ENCODE data around the gene BEND6. TPM values are rescaled to one million over a fixed set of nuclear protein-coding genes. Genes with fewer than 3 reads are reported as not detected.
"Not testable (repeated sequence)": the region's sequence is repeated elsewhere in the genome, so short reads cannot be mapped to it uniquely, and the experiment has no call there.

Gene BEND6
- total RNA-seq, 1 experiment from 2014 or later, result 18.9 TPM

DNA sequence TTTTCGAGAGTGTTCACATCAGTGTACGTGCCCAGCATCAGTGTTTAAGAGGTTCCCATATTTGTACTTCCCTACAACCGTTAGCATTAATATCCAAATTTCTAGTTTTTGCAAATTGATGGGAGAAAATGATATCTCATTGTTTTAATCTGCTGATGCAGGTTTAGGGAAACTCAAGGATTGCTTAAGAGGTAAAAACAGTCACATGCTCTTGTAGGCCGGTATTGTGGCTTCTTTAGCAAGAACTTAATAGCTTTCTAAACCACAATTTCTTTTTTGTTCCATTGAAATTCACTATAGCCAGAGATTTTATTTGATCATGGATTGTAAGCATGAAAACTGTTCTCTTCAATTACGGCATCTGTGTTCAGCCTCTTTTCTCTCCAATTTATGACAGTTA is 29.5 kb downstream of the BEND6 start:
- DNase-seq (ENCODE audit: low spot score), result peak; percentile 77

DNA sequence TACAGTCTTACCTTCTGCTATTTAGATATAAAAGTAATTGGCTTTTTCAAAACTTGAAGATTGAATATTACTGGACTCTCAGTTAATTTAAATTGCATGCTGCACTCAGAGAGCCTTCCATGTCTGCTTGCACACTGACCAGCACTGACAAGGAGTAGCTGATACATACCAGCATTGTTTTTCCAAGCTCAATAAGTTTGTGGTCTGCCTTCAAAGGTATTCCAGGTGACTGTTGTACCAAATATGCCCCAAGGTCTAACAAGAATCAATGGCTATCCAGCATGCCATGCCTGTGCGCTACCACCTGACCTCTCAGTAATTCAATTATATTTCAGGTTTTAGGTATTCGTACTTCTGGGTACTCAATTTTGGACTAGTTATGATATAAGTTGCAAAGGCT is 30.0 kb downstream of the BEND6 start:
- no peak for DNase-seq (ENCODE audit: low spot score)

DNA sequence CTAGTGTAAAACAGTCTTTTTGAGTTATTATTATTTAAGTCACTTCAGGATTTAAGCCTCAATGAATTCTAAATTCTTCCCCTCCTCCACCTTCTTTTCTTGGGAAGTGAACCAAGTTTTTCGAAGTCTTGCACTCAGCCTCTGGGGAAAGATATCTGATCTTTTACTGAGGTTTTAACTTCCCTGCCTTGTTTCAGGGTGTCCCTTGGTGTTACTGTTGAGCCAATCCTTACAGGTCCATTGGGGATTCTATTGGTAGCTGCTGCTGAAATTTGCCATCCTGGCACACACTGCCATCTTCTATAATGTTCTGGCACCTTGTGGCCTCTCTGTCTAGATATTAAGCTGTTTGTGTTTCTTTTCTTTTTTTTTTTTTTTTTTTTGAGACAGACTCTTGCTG is 31.7 kb downstream of the BEND6 start:
- no peak for DNase-seq (ENCODE audit: low spot score)

DNA sequence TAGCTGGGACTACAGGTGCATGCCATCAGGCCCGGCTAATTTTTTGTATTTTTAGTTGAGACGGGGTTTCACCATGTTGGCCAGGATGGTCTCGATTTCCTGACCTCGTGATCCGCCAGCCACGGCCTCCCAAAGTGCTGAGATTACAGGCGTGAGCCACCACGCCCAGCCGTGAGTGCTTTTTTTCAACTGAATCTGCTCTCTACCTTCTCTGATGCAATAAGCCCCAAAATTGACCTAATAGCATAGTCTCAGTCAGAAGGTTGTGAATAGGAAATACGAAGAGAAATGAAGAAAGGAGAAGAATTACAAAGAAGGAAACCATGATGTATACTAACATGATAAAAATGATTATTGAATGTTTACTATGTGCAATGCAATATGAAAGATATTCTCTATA is 33.2 kb downstream of the BEND6 start:
- DNase-seq (ENCODE audit: low spot score), result no peak

DNA sequence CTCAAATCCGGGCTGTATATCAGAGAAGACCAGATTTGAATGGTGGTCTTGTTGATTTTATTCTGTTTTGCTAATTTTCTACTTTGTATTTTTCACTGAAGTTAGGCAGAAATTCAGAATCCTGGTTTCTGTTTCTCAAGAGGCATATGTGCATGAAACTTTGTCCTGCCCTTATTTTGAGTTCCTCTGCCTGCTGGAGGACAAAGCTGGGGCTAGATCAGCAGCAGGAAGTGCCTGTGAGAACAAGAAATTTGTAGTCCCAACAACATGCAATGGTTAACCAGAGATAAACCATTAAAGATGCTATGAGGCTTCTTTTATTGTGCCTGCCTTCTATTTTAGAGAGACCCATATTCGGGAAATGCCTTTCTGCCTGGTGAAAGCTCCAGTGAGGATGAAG is 37.1 kb downstream of the BEND6 start:
- no peak for DNase-seq (ENCODE audit: low spot score)

DNA sequence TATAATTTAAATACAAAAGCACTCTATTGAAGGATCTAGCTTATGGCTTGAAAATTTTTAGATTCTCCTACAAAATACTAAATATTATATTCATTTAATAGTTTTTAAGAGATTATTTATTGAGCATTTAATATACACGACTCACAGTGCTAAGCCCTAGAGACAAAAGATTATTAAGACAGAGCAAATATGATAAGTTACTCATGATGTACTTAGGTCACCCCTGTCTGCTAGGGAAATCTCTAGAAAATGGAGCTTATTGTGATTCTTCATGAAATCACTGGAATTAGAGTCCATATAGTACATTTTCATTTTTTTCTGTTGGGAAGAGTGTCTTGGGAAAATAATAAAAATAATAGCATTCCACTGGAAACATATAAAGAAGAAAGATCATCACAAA is 37.8 kb downstream of the BEND6 start:
- DNase-seq (ENCODE audit: low spot score), result no peak

DNA sequence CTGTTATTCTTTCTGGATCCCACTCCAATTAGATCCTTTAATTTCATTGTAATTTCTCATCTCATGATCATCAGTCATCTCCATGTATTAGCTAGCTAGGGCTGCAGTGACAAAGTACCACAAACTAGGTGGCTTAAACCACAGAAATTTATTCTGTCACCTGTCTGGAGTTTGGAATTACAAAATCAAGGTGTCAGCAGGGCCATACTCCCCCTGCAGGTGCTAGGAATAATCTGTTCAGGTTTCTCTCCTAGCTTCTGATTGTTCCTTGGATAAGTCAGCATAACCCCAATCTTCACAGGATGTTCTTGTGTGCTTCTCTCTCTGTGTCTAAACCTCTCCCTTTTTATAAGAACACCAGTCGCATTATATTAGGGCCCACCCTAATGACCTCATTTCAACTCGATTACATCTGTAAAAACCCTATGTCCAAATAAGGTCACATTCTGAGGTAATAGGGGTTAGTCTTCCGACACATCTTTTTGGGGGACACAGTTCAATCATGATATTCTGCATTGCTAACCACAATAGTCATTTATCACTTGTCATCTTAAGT is 40.5 kb downstream of the BEND6 start:
- no peak for DNase-seq (ENCODE audit: low spot score)

DNA sequence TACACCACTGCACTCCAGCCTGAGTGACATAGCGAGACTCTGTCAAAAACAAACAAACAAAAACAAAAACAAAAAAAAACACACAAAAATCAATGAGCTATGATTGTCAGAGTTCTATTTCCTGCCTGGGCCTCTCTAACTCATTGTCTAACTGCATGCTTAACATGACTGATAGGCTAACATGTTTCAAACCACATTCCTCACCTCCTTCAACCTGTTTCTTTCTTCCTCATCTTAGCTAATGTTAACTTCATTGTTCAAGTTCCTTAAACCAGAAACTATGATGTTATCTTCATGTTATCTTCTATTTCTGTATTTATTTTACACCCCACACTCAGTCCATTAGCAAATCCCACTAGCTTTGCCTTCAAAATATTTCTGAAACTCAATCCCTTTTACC is 41.5 kb downstream of the BEND6 start:
- DNase-seq (ENCODE audit: low spot score), result no peak

DNA sequence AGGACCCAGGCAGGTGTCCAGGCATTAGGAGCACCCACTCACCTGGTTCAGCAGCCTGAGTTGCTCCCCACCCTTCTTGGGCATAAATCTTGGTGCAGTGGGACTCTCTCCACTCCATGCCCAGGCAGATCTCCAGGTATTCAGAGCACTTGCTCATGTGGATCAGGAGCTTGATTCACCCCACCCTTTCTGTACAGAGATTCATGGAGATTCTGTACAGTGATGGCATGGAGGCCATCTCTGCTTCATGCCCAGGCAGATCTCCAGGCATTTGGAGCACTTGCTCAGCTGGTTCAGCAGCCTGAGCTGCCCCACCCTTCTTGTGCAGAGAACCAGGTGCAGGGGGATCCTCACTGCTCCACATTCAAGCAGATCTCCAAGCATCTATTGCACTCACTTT is 44.1 kb downstream of the BEND6 start:
- no peak for DNase-seq (ENCODE audit: low spot score)

DNA sequence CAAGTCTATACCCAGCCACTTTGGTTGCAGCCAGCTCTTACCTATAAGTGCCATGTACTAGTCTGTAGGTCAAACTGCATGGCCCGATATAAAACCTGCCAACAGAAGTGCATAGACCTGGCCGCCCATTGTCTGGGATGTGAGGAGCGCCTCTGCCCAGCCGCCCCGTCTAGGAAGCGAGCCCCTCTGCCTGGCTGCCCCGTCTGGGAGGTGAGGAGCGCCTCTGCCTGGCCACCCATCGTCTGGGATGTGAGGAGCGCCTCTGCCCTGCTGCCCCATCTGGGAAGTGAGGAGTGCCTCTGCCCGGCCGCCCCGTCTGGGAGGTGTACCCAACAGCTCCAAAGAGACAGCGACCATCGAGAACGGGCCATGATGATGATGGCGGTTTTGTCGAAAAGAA is 44.8 kb downstream of the BEND6 start:
- DNase-seq (ENCODE audit: low spot score), result not testable (repeated sequence)

DNA sequence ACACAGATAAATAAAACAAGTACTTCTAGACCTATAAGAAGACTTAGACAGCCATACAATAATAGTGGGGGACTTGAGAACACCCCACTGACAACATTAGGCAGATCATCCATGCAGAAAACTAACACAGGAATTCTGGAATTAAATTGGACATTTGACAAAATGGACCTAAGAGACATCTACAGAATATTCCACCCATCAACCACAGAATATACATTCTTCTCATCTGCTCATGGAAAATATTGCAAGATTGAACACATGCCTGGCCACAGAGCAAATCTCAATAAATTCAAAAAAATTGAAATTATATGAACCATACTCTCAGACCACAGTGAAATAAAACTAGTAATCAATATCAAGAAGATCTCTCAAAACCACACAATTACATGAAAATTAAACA is 47.3 kb downstream of the BEND6 start:
- DNase-seq (ENCODE audit: low spot score), result no peak

DNA sequence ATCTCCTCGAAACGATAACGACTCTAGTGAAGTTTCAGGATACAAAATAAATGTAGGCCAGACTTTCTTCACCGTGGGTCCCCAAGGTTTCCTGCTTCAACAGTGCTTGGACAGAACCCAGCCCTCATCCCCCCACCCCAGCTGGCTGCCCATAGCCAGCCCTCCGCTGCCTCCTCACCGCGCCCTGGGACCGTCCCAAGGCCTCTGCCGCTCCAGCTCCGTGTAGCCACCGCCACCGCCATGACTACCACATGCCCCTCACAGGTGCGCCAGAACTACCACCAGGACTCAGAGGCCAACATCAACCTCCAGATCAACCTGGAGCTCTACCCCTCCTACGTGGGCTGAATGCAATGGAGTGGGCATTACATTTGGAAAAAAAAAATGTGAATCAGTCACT is 49.4 kb downstream of the BEND6 start:
- no peak for DNase-seq (ENCODE audit: low spot score)

DNA sequence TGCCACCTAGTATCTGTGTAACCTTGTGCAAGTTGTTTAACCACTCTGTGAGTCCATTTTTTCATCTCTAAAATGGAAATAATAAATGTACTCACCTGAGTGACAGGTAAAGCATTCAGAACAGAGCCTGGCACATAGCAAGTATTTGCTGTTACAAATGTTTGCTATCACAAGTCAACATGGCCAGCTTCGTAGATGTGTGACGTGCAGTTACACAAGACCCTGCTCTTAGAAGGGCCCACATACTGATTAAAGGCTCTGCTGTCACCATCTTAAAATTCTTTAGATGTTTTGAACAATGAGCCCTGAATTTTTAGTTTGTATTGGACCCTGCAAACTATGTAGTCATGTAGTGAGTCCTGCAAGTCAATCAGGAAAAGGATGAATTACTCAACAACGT is 51.2 kb downstream of the BEND6 start:
- no peak for DNase-seq (ENCODE audit: low spot score)

DNA sequence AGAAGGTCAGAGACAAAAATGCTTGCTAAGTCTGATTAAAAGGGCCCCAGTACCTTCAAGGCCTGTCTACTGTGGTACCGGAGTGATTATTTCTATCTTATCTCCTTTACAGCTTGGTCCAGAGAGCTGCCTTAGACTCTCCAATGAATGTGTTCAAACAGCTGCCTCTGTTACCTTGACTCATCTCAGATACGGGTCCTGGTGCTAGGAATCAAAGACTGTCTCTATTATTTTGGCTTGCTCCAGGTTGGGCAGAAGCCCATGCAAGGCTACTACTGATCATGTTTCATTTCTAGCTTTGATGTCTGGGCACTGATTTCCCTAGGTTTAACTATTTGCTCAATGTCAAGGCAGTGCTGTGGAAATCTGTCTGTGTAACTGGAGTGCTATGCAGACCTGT is 53.2 kb downstream of the BEND6 start:
- DNase-seq (ENCODE audit: low spot score), result not testable (repeated sequence)

DNA sequence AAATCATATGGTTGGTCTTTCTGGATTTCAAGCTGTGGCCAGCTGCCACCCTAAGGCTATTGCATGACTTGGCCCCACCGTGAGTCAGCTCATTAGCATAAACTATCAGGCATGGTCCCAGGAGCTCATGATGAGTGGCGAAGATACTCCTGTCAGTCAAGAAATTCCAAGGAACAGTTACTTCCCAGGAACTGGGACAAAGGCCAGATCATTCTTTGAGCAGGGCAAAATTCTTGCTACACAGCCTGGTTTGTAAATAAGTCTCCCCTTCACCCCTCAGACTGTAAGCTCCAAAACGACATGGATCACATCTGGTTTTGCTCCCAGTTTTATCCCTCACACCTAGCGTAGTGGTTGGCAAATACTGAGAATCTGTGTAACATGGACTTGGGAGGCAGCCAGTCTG is 58.6 kb downstream of the BEND6 start:
- peak; percentile 73 for DNase-seq (ENCODE audit: low spot score)

DNA sequence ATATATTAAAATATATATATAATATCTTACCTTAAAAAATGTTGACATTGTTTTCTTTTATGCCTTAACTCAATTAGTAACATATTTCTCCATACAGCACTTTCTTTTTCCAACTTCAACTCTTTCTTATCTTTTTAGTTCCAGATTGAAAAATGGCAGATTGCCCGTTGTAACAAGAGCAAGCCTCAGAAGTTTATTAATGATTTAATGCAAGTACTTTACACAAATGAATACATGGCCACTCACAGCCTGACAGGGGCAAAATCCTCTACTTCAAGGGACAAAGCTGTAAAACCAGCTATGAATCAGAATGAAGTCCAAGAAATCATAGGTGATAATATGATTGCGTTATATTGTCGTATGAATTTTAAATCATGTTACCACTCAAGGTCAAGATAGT is 62.2 kb downstream of the BEND6 start:
- DNase-seq (ENCODE audit: low spot score), result no peak

DNA sequence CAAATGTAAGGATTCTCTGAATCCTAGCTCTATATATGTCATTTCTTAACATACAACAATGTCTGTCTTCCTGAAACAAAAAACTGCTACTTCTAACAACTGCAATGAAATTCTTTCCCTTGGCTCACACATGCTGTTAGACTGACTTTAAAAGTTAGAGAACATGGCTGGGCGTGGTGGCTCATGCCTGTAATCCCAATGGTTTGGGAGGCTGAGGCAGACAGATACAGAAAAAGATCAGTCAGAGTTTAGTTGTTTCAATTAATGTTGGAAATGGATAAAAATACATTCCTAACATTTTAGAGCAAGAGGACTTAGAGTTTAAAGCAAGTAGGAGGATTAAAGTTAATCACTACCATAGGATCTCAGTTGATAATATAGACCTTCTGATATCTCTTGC is 62.9 kb downstream of the BEND6 start:
- no peak for DNase-seq (ENCODE audit: low spot score)

DNA sequence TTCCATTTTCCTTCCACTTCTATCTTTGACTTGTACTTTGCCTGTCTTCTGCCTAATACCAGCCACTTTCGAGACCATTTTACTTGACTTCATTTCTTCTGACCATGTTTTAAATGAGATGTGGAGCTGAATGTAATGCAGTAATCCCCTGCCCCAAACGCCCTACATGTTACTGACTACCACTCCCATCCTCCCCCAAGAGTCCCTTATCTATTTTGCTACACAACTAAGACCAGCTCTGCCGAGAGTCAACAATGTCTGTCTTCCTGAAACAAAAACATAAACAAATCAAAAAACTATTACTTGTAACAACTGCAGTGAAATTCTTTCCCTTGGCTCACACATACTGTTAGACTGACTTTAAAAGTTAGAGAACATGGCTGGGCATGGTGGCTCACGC is 64.5 kb downstream of the BEND6 start:
- no peak for DNase-seq (ENCODE audit: low spot score)

DNA sequence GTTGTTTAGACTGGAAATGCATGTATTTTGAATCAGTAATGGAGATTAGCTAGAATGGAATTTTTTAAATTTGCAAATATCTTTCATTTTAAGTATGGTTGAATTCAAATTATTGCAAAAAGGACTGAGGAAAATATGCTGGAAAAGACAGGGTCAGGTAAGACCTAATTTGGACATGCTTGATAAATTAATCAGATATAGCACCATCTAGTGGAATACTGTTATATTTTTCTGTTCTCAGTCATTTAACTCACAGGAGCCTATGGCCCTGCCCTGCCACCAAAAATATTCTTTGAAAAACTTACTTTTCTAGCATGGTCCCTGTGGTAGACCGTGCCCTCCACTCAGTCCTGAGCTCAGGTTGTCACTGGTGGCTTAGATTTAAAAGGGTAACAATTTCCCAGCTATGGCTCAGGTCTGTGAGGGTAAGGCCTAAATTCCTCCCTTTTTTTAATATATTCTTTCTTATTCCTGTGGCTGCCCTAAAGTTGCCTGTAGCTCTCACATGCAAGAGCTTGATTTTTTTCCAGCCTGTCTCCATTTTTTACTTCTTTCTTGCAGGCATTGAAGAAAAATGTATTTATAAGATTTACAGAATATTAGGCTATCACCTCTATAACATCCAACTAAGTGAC is 66.3 kb downstream of the BEND6 start:
- peak; percentile 65 for DNase-seq (ENCODE audit: low spot score)

DNA sequence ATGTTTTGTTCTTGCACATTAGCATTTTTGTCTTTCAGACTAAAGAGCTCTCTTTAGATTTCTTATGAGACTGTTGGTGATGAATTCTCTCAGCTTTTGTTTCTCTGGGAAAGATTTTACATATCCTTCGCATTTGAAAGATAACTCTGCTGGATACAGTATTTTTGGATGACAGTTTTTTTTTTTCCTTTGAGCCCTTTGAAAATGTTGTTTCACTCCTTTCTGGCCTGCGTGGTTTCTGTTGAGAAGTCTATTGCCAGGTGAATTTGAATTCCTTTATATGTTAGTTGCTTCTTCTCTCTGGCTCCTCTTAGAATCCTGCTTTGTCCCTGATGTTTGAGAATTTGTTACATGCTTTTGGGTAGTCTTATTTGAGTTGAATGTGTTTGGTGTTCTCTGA is 69.4 kb downstream of the BEND6 start:
- no peak for DNase-seq (ENCODE audit: low spot score)

DNA sequence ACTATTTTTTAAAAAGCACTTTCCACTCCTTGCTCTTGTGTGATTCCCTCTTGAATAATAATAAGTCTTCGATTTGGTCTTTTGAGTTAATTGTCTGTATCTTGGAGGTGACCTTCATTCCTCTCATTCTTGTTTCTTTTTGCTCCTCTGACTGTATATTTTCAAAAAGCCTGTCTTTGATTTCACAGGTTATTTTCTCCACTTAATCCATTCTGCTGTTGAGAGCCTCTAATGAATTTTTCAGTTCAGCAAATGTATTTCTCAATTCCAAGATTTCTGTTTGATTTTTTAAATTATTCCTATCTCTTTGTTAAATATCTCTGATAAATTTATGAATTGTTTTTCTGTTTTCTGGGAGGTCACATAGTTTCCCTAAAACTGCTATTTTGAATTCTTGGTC is 69.9 kb downstream of the BEND6 start:
- no peak for DNase-seq (ENCODE audit: low spot score)

DNA sequence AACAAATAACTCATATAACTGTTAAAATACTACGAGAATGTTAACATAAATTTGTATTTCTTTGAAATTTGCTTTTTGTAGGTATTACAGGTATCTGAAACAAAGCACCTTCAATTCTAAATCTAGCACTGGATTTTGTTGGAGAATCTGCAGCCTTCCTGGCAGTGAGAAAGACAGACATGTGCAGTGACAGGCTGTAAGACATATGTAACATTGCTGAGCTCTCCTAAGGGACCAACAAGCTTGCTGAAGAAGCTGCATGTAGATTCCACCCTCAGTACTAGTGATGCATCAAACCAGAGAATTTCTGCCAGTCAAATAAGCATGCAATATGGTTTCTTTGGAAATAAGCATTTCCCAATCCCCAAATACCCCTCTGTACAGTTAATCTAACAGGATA is 71.1 kb downstream of the BEND6 start:
- no peak for DNase-seq (ENCODE audit: low spot score)

DNA sequence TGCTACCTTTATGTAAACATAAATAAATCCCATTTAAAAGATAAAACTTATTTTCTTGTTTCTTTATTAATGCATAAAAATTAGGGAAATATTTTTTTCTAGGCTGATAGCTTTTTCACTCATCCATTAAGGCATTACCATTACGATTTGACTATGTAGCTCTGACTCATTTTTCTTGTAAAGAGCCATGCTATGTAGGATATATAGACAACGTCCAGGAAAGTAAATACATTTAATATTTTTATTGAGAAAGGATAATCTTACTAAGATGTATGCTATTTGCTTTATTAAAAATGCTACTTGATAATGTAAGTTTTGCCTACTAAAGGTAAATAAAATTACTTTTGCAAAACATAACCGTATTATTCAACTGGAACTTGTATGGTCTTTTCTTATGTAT is 72.4 kb downstream of the BEND6 start:
- DNase-seq (ENCODE audit: low spot score), result no peak

DNA sequence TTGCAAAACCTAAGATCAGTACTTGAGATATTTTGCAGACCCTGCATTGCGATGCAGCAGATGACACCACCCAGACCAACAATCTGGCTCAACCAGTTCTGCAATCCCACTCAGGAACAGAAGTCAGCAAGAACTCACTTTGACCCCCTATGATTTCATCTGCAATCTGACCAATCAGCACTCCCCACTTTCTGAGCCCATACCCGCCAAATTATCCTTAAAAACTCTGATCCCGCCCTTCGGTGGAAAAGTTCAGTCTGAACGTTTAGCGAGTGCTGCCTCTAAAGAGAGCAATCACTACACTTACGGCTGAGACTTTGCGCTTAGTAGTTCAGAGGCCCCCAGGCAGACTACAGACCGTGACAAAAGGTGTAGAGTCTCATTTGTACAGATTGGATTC is 74.3 kb downstream of the BEND6 start:
- no peak for DNase-seq (ENCODE audit: low spot score)
